GM12878 (cell line): ENCODE measurements around the gene PEX6. TPM values are rescaled to one million over a fixed set of nuclear protein-coding genes. Genes with fewer than 3 reads are reported as not detected.

Experiments
- ATAC-seq: fragments of 200-7000 bp; cut with Tn5 transposase; 3 replicates; pipeline ENCODE4 v1.9.1; 2020; ENCODE audit warnings: mild to moderate bottlenecking, moderate library complexity
- BruUV-seq: library from RNA; stranded (reverse); fragments of 400-500 nt; replicated peaks from 2 replicates; lab custom pipeline; 2021; lab: Mats Ljungman, UMichigan
- CTCF ChIA-PET: fragments of 300-600 bp; sonication (Branson Sonifier 250); formaldehyde crosslinking; extraction: SDS; loops from one replicate; lab custom pipeline; 2021; ENCODE audit warnings: inconsistent platforms; lab: Yijun Ruan, JAX
- POLR2A ChIA-PET: fragments of 350-600 bp; formaldehyde crosslinking; extraction: SDS; loops from one replicate; lab custom pipeline; 2021; ENCODE audit warnings: inconsistent platforms; lab: Charles Lee
- RAD21 ChIA-PET: fragments of 300-600 bp; sonication (Branson Sonifier 250); formaldehyde crosslinking; loops from one replicate; lab custom pipeline; 2023; ENCODE audit warnings: antibody characterized with exemption; ENCODE audit not compliant: unreplicated experiment; lab: Charles Lee
- SMC1A ChIA-PET: fragments of 300-600 bp; sonication (Branson Sonifier 250); formaldehyde crosslinking; loops from one replicate; lab custom pipeline; 2023; ENCODE audit not compliant: unreplicated experiment, uncharacterized antibody; lab: Charles Lee
- DNase-seq: peaks from one replicate; pipeline ENCODE4 v3.0.0-alpha.2; 2011; ENCODE audit warnings: low read depth, low spot score
- FAIRE-seq: peaks from 3 replicates; lab custom pipeline; 2011; peaks lifted over from hg19 to GRCh38; lab: Jason Lieb, UNC
- H2AFZ ChIP-seq: 2 replicates; pipeline ENCODE4 v1.6.0; 2011; ENCODE audit warnings: low read depth, low read length, control low read depth; ENCODE audit not compliant: control insufficient read depth
- H3K27ac ChIP-seq: 2 replicates; pipeline ENCODE4 v1.5.1; 2011; ENCODE audit warnings: control low read depth; ENCODE audit not compliant: control insufficient read depth, insufficient read depth
- H3K27me3 ChIP-seq, 2 experiments: replicated peaks in 1 of 2; 2 replicates each; pipeline versions ENCODE4 v1.6.0 to v1.6.1; 2011; ENCODE audit warnings: low read length in 1 of 2; ENCODE audit not compliant: control insufficient read depth in 2 of 2, insufficient read depth in 2 of 2
- H3K36me3 ChIP-seq, 2 experiments: 2 replicates each; pipeline ENCODE4 v1.5.1; 2011; ENCODE audit warnings: low read length in 1 of 2; ENCODE audit not compliant: control insufficient read depth in 2 of 2, insufficient read depth in 2 of 2
- H3K4me1 ChIP-seq: 2 replicates; pipeline ENCODE4 v1.6.1; 2011; ENCODE audit warnings: mild to moderate bottlenecking, low read length, moderate library complexity, mixed read lengths; ENCODE audit not compliant: control insufficient read depth, insufficient read depth
- H3K4me2 ChIP-seq: 2 replicates; pipeline ENCODE4 v1.6.0; 2011; ENCODE audit warnings: control low read depth; ENCODE audit not compliant: control insufficient read depth, insufficient read depth
- H3K4me3 ChIP-seq: fragments of 200-600 bp; sonication (generic); 2 replicates; pipeline ENCODE4 v1.5.1; 2016
- H3K79me2 ChIP-seq: 2 replicates; pipeline ENCODE4 v1.6.0; 2011; ENCODE audit warnings: low read length; ENCODE audit not compliant: control insufficient read depth, insufficient read depth
- H3K9ac ChIP-seq: 2 replicates; pipeline ENCODE4 v1.8.0; 2011; ENCODE audit warnings: low read length, control low read depth, mixed read lengths; ENCODE audit not compliant: control insufficient read depth, insufficient read depth
- H3K9me3 ChIP-seq: replicated peaks from 3 replicates; pipeline ENCODE4 v1.5.1; 2011; ENCODE audit warnings: mild to moderate bottlenecking, low read length; ENCODE audit not compliant: control insufficient read depth, insufficient read depth
- H4K20me1 ChIP-seq: 2 replicates; pipeline ENCODE4 v1.6.0; 2011; ENCODE audit not compliant: control insufficient read depth, insufficient read depth
- KDM1A ChIP-seq: fragments of 200-600 bp; sonication (generic); IDR thresholded peaks from 2 replicates; pipeline ENCODE4 v1.6.1; 2016; ENCODE audit warnings: borderline replicate concordance
- NRF1 ChIP-seq: conservative IDR thresholded peaks from 2 replicates; pipeline ENCODE4 v1.6.1; 2011; ENCODE audit warnings: mild to moderate bottlenecking, low read depth, low read length, improper control_type of control experiment
- POLR2AphosphoS2 ChIP-seq: IDR thresholded peaks from 2 replicates; pipeline ENCODE4 v1.6.1; 2011; ENCODE audit warnings: low read depth, mild to moderate bottlenecking, low read length, improper control_type of control experiment, moderate library complexity
- RFX5 ChIP-seq: IDR thresholded peaks from 2 replicates; pipeline ENCODE4 v1.6.1; 2011; ENCODE audit warnings: low read depth, low read length, improper control_type of control experiment
- SREBF1 ChIP-seq: IDR thresholded peaks from 2 replicates; pipeline ENCODE4 v1.6.1; 2012; ENCODE audit warnings: mild to moderate bottlenecking, low read length
- YY1 ChIP-seq: IDR thresholded peaks from 2 replicates; pipeline ENCODE4 v1.6.1; 2011; ENCODE audit warnings: low read depth, mild to moderate bottlenecking, low read length
- ZNF622 ChIP-seq: fragments of 450-650 bp; IDR thresholded peaks from 2 replicates; pipeline ENCODE4 v1.6.1; 2017; ENCODE audit warnings: mild to moderate bottlenecking, inconsistent platforms
- WGBS: methylation state at CpG from one replicate; pipeline ENCODE4 v1.1.6; 2016; ENCODE audit warnings: low lambda C conversion rate; ENCODE audit not compliant: insufficient replicate concordance, insufficient coverage; ENCODE audit errors: missing lambda C conversion rate; 5-methylcytosine and 5-hydroxymethylcytosine counted together
- in situ Hi-C: fragments of 300-500 bp; cut with MboI; formaldehyde crosslinking; loops from 9 replicates; pipeline ENCODE4 v1.14.3; 2018; ENCODE audit warnings: mixed read lengths
- intact Hi-C: fragments of 100-400 bp; cut with micrococcal nuclease; formaldehyde crosslinking; loops from one replicate; pipeline ENCODE4 v1.14.2; 2022; ENCODE audit not compliant: unreplicated experiment
- polyA plus RNA-seq, 11 experiments: library from polyadenylated mRNA; depleted of rRNA in 4 of 11; unstranded in 6 of 11; stranded (reverse) in 5 of 11; fragments of >200 nt; fragmentation: Nextera tagmentation in 4 of 11; fragmentation: Illumina TruSeq in 1 of 11; extraction: Ambion mirVana in 4 of 11; extraction: Trizol in 1 of 11; gene quantifications; 1 replicate in 1 of 11; 2 replicates in 10 of 11; pipeline versions ENCODE4 v1.2.1 to v1.2.3, GENCODE V29; 2011 to 2016; ENCODE audit warnings: inconsistent platforms in 2 of 11, missing spikeins in 2 of 11, low read depth in 1 of 11
- total RNA-seq, 4 experiments: library from RNA; depleted of rRNA in 3 of 4; stranded (reverse); fragments of >200 nt in 3 of 4; fragmentation: Illumina TruSeq in 1 of 4; extraction: Trizol in 1 of 4; gene quantifications; 2 replicates each; pipeline versions ENCODE4 v1.2.1 to v1.2.3, GENCODE V29; 2013 to 2021
- TF ChIP-seq, protein P1 (sequence below): fragments of 450-650 bp; IDR thresholded peaks from 2 replicates; pipeline ENCODE4 v1.6.1; 2018; ENCODE audit warnings: borderline replicate concordance, mild to moderate bottlenecking; ENCODE audit not compliant: partially characterized antibody
- TF ChIP-seq, protein P2 (sequence below): IDR thresholded peaks from 2 replicates; pipeline ENCODE4 v1.6.1; 2011; ENCODE audit warnings: mild to moderate bottlenecking, low read depth, low read length, moderate library complexity; ENCODE audit not compliant: insufficient replicate concordance
- TF ChIP-seq, protein P3 (sequence below): IDR thresholded peaks from 2 replicates; pipeline ENCODE4 v1.6.1; 2011; ENCODE audit warnings: low read depth, low read length, improper control_type of control experiment, borderline replicate concordance

Gene PEX6
- total and polyA plus RNA-seq, 10 of the 15 experiments (the other 5 are each of a cell fraction or from before 2014, with no cell fraction given) = 0.39 to 21.1 (median 7.8) TPM

DNA sequence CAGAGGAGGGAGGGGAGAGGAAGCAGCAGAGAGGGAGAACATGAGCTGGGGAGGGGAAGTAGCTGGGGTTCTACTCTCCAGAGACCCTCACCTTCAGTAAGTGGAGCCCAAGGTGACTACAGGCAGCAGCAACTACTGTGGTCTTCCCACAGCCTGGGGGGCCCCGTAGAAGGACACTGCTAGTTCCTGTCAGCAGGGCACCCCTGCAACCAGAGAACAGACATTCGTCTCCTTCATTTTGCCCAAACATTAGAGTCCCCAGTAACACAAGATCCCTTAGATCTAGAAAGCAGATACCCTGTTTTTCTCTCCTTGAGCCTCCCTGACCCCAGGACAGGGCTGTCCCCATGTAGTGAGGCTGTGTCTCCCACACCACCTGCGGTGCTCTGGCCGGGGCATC, 10.2 kb downstream of the PEX6 start:
- no peaks in the 10 kb centered on the region for H3K9me3 ChIP-seq
- no peak overlapping the region for H3K27ac ChIP-seq
- no peak overlapping the region for H3K4me2 ChIP-seq
- no peaks in the 10 kb centered on the region for H3K27me3 ChIP-seq
- ATAC-seq (no peak), DNase-seq (no peak), FAIRE-seq (no peak)
- TF ChIP-seq RFX5 = no peak
- no peak for TF ChIP-seq POLR2AphosphoS2
- H3K79me2 ChIP-seq = no peaks in the 10 kb centered on the region
- no peaks in the 10 kb centered on the region; a peak in 3 of 4 replicates for H3K36me3 ChIP-seq
- WGBS = 71% methylated on average over 4 of the region's 4 CpGs
- RAD21 ChIA-PET = no interaction called here
- SMC1A ChIA-PET = no interaction called here
- POLR2A ChIA-PET = no interaction called here
- CTCF ChIA-PET = interaction anchor here (1.1 kb wide), 1 partner anchor 68 kb away, joined by 4 read pairs; no protein-coding TSS in a partner anchor
- in situ Hi-C loops = no loop called here
- H3K4me3 ChIP-seq = no peak overlapping the region
- H4K20me1 ChIP-seq = no peaks in the 10 kb centered on the region
- no TSS peak for BruUV-seq
- H3K4me1 ChIP-seq = no peaks in the 10 kb centered on the region
- intact Hi-C loops = no loop called here
- H3K9ac ChIP-seq = no peak overlapping the region
- H2AFZ ChIP-seq = no peak overlapping the region

DNA sequence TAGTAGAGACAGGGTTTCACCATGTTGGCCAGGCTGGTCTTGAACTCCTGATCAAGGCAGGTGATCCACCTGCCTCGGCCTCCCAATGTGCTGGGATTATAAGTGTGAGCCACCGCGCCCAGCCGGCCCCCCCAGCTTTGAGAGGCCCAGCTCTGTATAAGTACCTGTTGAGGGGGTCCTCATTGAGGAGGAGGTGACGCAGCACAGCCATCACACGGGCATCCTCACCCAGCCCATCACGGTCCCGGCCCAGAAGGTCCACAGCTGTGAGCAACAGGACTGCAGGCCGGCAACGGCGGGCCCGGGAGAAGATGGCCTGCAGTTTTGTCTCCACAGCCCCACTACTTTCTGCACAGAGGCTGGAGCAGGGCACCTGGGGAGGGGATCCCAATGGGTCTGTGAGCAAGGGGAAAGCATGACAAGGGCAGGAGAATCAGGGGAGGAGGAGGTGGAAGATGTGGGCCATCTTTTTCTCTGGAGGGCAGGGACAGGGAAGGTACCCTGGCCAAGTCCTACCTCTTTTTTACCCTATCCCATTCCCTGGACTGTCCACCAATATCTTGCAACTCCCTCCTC, 10.8 kb downstream of the PEX6 start:
- WGBS = 98% methylated on average over 8 of the region's 12 CpGs
- Histone ChIP-seq H3K27ac (no peak overlapping the region), H4K20me1 (no peaks in the 10 kb centered on the region), H3K36me3 (no peaks in the 10 kb centered on the region; a peak in 3 of 4 replicates), H3K4me3 (no peak overlapping the region), H2AFZ (no peak overlapping the region), H3K27me3 (no peaks in the 10 kb centered on the region), H3K4me1 (no peaks in the 10 kb centered on the region), H3K9ac (no peak overlapping the region), H3K79me2 (no peaks in the 10 kb centered on the region), H3K9me3 (no peaks in the 10 kb centered on the region), H3K4me2 (no peak overlapping the region)
- POLR2A ChIA-PET = interaction anchor here (0.5 kb wide), 1 partner anchor 54 kb away, joined by 6 read pairs; no protein-coding TSS in a partner anchor
- TF ChIP-seq NRF1 = no peak
- TF ChIP-seq, protein P1, sequence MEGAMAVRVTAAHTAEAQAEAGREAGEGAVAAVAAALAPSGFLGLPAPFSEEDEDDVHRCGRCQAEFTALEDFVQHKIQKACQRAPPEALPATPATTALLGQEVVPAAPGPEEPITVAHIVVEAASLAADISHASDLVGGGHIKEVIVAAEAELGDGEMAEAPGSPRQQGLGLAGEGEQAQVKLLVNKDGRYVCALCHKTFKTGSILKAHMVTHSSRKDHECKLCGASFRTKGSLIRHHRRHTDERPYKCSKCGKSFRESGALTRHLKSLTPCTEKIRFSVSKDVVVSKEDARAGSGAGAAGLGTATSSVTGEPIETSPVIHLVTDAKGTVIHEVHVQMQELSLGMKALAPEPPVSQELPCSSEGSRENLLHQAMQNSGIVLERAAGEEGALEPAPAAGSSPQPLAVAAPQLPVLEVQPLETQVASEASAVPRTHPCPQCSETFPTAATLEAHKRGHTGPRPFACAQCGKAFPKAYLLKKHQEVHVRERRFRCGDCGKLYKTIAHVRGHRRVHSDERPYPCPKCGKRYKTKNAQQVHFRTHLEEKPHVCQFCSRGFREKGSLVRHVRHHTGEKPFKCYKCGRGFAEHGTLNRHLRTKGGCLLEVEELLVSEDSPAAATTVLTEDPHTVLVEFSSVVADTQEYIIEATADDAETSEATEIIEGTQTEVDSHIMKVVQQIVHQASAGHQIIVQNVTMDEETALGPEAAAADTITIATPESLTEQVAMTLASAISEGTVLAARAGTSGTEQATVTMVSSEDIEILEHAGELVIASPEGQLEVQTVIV = no peak
- no peak for TF ChIP-seq KDM1A
- TF ChIP-seq, protein P2, sequence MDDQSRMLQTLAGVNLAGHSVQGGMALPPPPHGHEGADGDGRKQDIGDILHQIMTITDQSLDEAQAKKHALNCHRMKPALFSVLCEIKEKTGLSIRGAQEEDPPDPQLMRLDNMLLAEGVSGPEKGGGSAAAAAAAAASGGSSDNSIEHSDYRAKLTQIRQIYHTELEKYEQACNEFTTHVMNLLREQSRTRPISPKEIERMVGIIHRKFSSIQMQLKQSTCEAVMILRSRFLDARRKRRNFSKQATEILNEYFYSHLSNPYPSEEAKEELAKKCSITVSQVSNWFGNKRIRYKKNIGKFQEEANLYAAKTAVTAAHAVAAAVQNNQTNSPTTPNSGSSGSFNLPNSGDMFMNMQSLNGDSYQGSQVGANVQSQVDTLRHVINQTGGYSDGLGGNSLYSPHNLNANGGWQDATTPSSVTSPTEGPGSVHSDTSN = no peak
- TF ChIP-seq YY1 = no peak
- no peak for TF ChIP-seq ZNF622
- TF ChIP-seq SREBF1 = no peak
- TF ChIP-seq, protein P3, sequence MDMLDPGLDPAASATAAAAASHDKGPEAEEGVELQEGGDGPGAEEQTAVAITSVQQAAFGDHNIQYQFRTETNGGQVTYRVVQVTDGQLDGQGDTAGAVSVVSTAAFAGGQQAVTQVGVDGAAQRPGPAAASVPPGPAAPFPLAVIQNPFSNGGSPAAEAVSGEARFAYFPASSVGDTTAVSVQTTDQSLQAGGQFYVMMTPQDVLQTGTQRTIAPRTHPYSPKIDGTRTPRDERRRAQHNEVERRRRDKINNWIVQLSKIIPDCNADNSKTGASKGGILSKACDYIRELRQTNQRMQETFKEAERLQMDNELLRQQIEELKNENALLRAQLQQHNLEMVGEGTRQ = no peak
- RAD21 ChIA-PET = no interaction called here
- CTCF ChIA-PET = interaction anchor here (1.1 kb wide), 1 partner anchor 67 kb away, joined by 4 read pairs; no protein-coding TSS in a partner anchor
- in situ Hi-C loops (no loop called here), intact Hi-C loops (no loop called here)
- ATAC-seq = no peak
- no TSS peak for BruUV-seq
- FAIRE-seq = no peak
- SMC1A ChIA-PET = interaction anchor here (1.3 kb wide), 1 partner anchor 16 kb away, joined by 3 read pairs; the partner anchor contains the start of gene PPP2R5D
- no peak for DNase-seq
